Measurements from ENCODE around the gene HOMER2. TPM values are rescaled to one million over a fixed set of nuclear protein-coding genes. Genes with fewer than 3 reads are reported as not detected.

HOMER2 gene
- total and polyA plus RNA-seq, 10 donors: 2.1 to 24.3 (median 11.7) TPM

- TF ChIP-seq POLR2AphosphoS5 (IDR thresholded peaks at IDR 0.05): no peak
- TF ChIP-seq CTCF (IDR thresholded peaks at IDR 0.05 in 8 of 11, conservative IDR thresholded peaks at IDR 0.05 in 3 of 11): no peak
- TF ChIP-seq POLR2A (IDR thresholded peaks at IDR 0.05): no peak
- no peaks in the 10 kb centered on the region for H3K4me1 ChIP-seq
- intact Hi-C loops (cut with DNase I; ENCODE audit: low total_unique reads): no loop called here
- no peaks in the 10 kb centered on the region for H3K36me3 ChIP-seq
- no peak for DNase-seq
- H3K27ac ChIP-seq: no peak overlapping the region
- WGBS, 5 donors: 52 to 66% (median 63%) methylated on average over 6 of the region's 6 CpGs
- H3K4me3 ChIP-seq: no peak overlapping the region
- H3K9me3 ChIP-seq: no peaks in the 10 kb centered on the region
- H3K27me3 ChIP-seq (replicated peaks in 1 of 7): no peaks in the 10 kb centered on the region
Observed at GRCh38 chr15:82880704-82881103, 71.8 kb downstream of the HOMER2 start.

- intact Hi-C loops (cut with DNase I; ENCODE audit: low total_unique reads): no loop called here
- no peak for DNase-seq
- Histone ChIP-seq H3K27ac (no peak overlapping the region), H3K36me3 (peaks cover 0 to 9% (median 0%) of the 10 kb centered on the region in 6 donors), H3K4me3 (no peak overlapping the region), H3K4me1 (no peaks in the 10 kb centered on the region), H3K9me3 (no peaks in the 10 kb centered on the region), H3K27me3 (replicated peaks in 1 of 7) (no peaks in the 10 kb centered on the region)
- no peak for TF ChIP-seq POLR2A (IDR thresholded peaks at IDR 0.05)
- no peak for TF ChIP-seq CTCF (IDR thresholded peaks at IDR 0.05 in 8 of 11, conservative IDR thresholded peaks at IDR 0.05 in 3 of 11)
- no peak for TF ChIP-seq POLR2AphosphoS5 (IDR thresholded peaks at IDR 0.05)
- WGBS, 5 donors: 86 to 94% (median 91%) methylated on average over 5 of the region's 5 CpGs
Observed at GRCh38 chr15:82878325-82878724, 74.2 kb downstream of the HOMER2 start.

GRCh38 chr15:82877825-82878224 lies 74.7 kb downstream of the HOMER2 start:
- no peaks in the 10 kb centered on the region for H3K4me1 ChIP-seq
- no peaks in the 10 kb centered on the region for H3K9me3 ChIP-seq
- TF ChIP-seq CTCF (IDR thresholded peaks at IDR 0.05 in 8 of 11, conservative IDR thresholded peaks at IDR 0.05 in 3 of 11) (no peak), POLR2AphosphoS5 (IDR thresholded peaks at IDR 0.05) (no peak), POLR2A (IDR thresholded peaks at IDR 0.05) (no peak)
- H3K27me3 ChIP-seq (replicated peaks in 1 of 7): no peaks in the 10 kb centered on the region
- no peak for DNase-seq
- 83 to 95% (median 84%) methylated on average over 2 of the region's 2 CpGs for WGBS, 5 donors
- H3K4me3 ChIP-seq: no peak overlapping the region
- peaks cover 0 to 10% (median 0%) of the 10 kb centered on the region in 6 donors for H3K36me3 ChIP-seq
- intact Hi-C loops (cut with DNase I; ENCODE audit: low total_unique reads): no loop called here
- H3K27ac ChIP-seq: no peak overlapping the region

GRCh38 chr15:82875411-82876003 lies 77.0 kb downstream of the HOMER2 start:
- intact Hi-C loops (cut with DNase I; ENCODE audit: low total_unique reads): no loop called here
- TF ChIP-seq POLR2AphosphoS5 (IDR thresholded peaks at IDR 0.05): no peak
- TF ChIP-seq CTCF (IDR thresholded peaks at IDR 0.05 in 8 of 11, conservative IDR thresholded peaks at IDR 0.05 in 3 of 11): no peak
- no peak for TF ChIP-seq POLR2A (IDR thresholded peaks at IDR 0.05)
- WGBS, 5 donors: 89 to 94% (median 92%) methylated on average over 7 of the region's 7 CpGs
- Histone ChIP-seq H3K27ac (no peak overlapping the region), H3K4me3 (no peak overlapping the region), H3K36me3 (peaks cover 0 to 10% (median 0%) of the 10 kb centered on the region in 6 donors), H3K4me1 (peaks cover 0 to 21% (median 5%) of the 10 kb centered on the region in 6 donors), H3K9me3 (no peaks in the 10 kb centered on the region), H3K27me3 (replicated peaks in 1 of 7) (no peaks in the 10 kb centered on the region)
- DNase-seq: no peak
